Measurements from ENCODE around the gene LAMC1. TPM values are rescaled to one million over a fixed set of nuclear protein-coding genes. Genes with fewer than 3 reads are reported as not detected.

LAMC1 gene
- polyA plus RNA-seq, 1 experiment: 360 TPM

DNA sequence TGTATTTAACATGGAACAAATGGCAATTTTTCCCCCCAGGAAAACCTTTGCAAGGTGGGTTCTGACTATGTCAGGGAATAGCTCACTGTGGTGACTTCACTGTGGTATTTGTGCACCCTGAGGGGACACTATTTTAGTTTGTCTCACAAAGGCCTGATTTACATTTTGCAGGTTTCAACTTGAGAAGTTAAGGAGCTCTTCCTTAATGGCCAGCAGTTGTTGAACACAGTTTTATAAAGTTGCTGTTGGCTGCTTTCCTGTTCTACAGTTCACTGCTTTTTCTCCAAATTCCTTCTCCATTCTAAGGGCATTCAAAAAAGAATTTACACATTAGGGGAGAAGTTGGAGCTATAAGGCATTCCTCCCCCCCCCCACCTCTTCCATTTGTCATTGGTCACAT is 4.6 kb downstream of the LAMC1 start:
- H3K27me3 ChIP-seq (ENCODE audit: control insufficient read depth, insufficient read depth, low read length): no peaks in the 10 kb centered on the region
- ChIA-PET POLR2A (interaction anchor here (0.6 to 1.0 kb wide), 3 partner anchors 43 to 111 kb away, joined by 3 to 5 read pairs (median 3); no protein-coding TSS in a partner anchor), CTCF (interaction anchor here (1.2 to 1.7 kb wide), 2 partner anchors 254 to 290 kb away, joined by 3 to 4 read pairs; no protein-coding TSS in a partner anchor)
- H3K4me3 ChIP-seq (ENCODE audit: low read depth, low read length): no peak overlapping the region
- DNase-seq (ENCODE audit: low read depth): no peak
- H3K36me3 ChIP-seq (ENCODE audit: control insufficient read depth, insufficient read depth, low read length): peaks cover 3% of the 10 kb centered on the region; the same call in 1 of the 2 replicates
- TF ChIP-seq, protein P1, sequence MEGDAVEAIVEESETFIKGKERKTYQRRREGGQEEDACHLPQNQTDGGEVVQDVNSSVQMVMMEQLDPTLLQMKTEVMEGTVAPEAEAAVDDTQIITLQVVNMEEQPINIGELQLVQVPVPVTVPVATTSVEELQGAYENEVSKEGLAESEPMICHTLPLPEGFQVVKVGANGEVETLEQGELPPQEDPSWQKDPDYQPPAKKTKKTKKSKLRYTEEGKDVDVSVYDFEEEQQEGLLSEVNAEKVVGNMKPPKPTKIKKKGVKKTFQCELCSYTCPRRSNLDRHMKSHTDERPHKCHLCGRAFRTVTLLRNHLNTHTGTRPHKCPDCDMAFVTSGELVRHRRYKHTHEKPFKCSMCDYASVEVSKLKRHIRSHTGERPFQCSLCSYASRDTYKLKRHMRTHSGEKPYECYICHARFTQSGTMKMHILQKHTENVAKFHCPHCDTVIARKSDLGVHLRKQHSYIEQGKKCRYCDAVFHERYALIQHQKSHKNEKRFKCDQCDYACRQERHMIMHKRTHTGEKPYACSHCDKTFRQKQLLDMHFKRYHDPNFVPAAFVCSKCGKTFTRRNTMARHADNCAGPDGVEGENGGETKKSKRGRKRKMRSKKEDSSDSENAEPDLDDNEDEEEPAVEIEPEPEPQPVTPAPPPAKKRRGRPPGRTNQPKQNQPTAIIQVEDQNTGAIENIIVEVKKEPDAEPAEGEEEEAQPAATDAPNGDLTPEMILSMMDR (IDR thresholded peaks at IDR 0.05; ENCODE audit: insufficient read depth, low read depth, low read length): no peak

DNA sequence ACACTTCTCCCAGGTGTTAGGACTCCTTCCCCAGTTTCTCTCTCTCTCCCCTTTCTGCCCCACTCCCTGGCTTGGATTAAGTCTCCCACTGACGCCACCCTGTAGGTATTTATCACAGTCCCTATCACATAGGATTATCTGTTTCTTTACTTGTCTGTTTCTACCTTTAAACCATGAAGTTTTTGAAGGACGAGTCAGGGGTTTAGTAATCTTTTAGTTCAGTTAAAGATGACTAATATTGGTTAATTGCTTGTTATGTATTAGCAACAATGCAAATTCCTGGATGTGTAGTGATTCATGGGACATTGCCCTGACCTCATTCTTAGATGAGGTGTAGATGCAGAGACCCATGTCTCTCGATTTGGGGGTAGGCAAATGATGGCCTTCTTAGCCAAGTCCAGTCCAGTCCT is 6.4 kb downstream of the LAMC1 start:
- POLR2A ChIA-PET: no interaction called here
- no peak overlapping the region for H3K4me3 ChIP-seq (ENCODE audit: low read depth, low read length)
- peak; percentile 52 for DNase-seq (ENCODE audit: low read depth)

DNA sequence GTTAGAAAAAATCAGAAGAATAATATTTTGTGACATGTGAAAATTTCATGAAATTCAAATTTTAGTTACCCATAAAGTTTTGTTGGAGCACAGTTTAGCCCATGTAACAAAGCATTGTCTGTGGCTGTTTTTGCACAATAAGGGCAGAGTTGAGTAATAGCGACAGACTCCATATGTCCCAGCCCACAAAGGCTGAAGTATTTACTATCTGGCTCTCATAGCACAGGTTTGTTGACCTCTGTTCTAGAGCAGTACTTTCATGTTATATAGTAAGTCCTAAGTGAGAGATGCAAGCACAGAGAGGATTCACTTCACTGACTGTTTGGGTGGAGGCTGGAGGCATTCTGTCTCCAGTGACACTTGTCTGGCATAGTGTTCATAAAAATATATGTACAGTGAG is 6.8 kb downstream of the LAMC1 start:
- CTCF ChIA-PET: interaction anchor here (1.7 to 1.8 kb wide), 2 partner anchors 205 to 289 kb away, joined by 4 to 5 read pairs; no protein-coding TSS in a partner anchor

More for the DNA sequence above, 6.4 kb downstream of the LAMC1 start:
- CTCF ChIA-PET: interaction anchor here (1.2 kb wide), 1 partner anchor 252 kb away, joined by 4 read pairs; no protein-coding TSS in a partner anchor
- TF ChIP-seq, protein P1 (IDR thresholded peaks at IDR 0.05; ENCODE audit: insufficient read depth, low read depth, low read length): no peak
- peaks cover 5% of the 10 kb centered on the region; the same call in 1 of the 2 replicates for H3K36me3 ChIP-seq (ENCODE audit: control insufficient read depth, insufficient read depth, low read length)
- no peaks in the 10 kb centered on the region for H3K27me3 ChIP-seq (ENCODE audit: control insufficient read depth, insufficient read depth, low read length)

DNA sequence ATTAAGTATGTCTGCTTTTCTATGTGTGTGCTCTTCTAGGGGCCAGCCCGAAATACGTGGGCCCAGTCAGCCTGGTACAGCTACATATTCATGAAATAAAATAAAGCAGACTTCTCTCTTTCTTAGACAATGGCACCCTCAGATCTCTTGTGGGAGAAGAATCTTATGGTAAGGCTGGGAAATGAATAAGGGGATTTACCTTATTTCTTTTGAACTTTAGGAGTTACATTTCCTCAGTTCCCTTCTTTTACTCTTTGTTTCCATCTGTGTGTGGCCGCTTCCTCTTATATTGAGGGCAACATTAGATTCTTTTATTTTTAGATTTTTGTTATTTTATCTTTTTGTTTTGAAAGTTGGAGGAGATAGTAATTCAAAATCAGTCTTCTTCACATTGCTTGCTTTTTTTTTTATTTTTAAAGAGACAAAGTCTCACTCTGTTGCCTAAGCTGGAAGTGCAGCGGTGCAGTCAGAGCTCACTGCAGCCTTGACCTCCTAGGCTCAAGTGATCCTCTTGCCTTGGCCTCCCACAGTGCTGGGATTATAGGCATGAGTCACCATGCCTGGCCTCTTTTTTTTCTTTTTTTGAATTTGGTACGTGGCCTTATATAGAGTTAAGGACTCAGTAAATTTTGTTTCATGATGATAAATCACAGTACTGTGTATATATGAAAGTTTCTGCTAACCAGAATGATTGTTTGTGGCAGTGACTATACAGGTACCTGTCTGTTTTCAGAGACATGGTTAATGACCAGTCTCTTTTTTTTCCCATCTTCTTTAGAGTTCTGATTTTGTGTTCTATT is 9.1 kb downstream of the LAMC1 start:
- no peak overlapping the region for H3K4me3 ChIP-seq (ENCODE audit: low read depth, low read length)
- H3K36me3 ChIP-seq (ENCODE audit: control insufficient read depth, insufficient read depth, low read length): peaks cover 5% of the 10 kb centered on the region; the same call in 1 of the 2 replicates
- TF ChIP-seq, protein P1 (IDR thresholded peaks at IDR 0.05; ENCODE audit: insufficient read depth, low read depth, low read length): no peak
- CTCF ChIA-PET: interaction anchor here (1.1 kb wide), 2 partner anchors 10 to 286 kb away, joined by 4 to 5 read pairs; no protein-coding TSS in a partner anchor
- no peaks in the 10 kb centered on the region for H3K27me3 ChIP-seq (ENCODE audit: control insufficient read depth, insufficient read depth, low read length)
- POLR2A ChIA-PET: no interaction called here
- no peak for DNase-seq (ENCODE audit: low read depth)

More for the DNA sequence above, 6.8 kb downstream of the LAMC1 start:
- TF ChIP-seq, protein P1 (IDR thresholded peaks at IDR 0.05; ENCODE audit: insufficient read depth, low read depth, low read length): no peak
- POLR2A ChIA-PET: no interaction called here
- no peak for DNase-seq (ENCODE audit: low read depth)
- Histone ChIP-seq H3K4me3 (ENCODE audit: low read depth, low read length) (no peak overlapping the region), H3K36me3 (ENCODE audit: control insufficient read depth, insufficient read depth, low read length) (peaks cover 5% of the 10 kb centered on the region; the same call in 1 of the 2 replicates), H3K27me3 (ENCODE audit: control insufficient read depth, insufficient read depth, low read length) (no peaks in the 10 kb centered on the region)

DNA sequence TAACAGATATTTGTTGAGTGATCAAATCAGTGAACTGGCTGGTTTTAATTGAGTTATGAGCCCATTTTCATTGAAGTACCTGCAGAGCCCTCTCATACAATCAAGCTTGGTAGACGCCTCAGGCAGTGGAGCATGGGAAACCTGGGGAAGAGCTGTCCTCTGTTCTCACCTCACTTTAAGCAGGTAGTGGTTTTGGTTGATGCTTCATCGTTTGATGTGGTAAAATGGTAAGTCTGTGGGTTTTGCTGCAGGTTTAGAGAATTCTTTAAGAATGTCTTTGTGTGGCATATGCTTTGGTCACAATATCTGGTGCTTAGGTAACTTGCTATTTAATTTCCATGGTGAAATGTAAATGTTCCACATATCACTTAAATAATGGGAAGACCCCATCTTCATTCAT is 10.0 kb downstream of the LAMC1 start:
- TF ChIP-seq, protein P1 (IDR thresholded peaks at IDR 0.05; ENCODE audit: insufficient read depth, low read depth, low read length): no peak
- ChIA-PET POLR2A (no interaction called here), CTCF (interaction anchor here (1.0 to 1.4 kb wide), 4 partner anchors 9 to 286 kb away, joined by 3 to 5 read pairs (median 4); no protein-coding TSS in a partner anchor)
- Histone ChIP-seq H3K4me3 (ENCODE audit: low read depth, low read length) (no peak overlapping the region), H3K27me3 (ENCODE audit: control insufficient read depth, insufficient read depth, low read length) (no peaks in the 10 kb centered on the region), H3K36me3 (ENCODE audit: control insufficient read depth, insufficient read depth, low read length) (peaks cover 5% of the 10 kb centered on the region; the same call in 1 of the 2 replicates)
- DNase-seq (ENCODE audit: low read depth): no peak

Data from BJ (cell line).